Astrocyte of the cerebellum (primary cell): Measurements from ENCODE around the gene PLD3.

ENCODE experiments used
- DNase-seq: peaks from one replicate; pipeline ENCODE4 v3.0.0-alpha.2; 2011; ENCODE audit warnings: low read depth
- H3K4me3 ChIP-seq: 2 replicates; pipeline ENCODE4 v1.5.1; 2011; ENCODE audit warnings: mild to moderate bottlenecking, low read depth, low read length, moderate library complexity
- CTCF ChIP-seq: IDR thresholded peaks from 2 replicates; pipeline ENCODE4 v1.5.1; 2012; ENCODE audit warnings: low read length, low read depth, moderate library complexity, mild to moderate bottlenecking; ENCODE audit errors: missing control alignments
- in situ Hi-C: cut with HindIII; loops from 2 replicates; pipeline ENCODE4 v1.10.0; 2017; ENCODE audit warnings: low sequenced_read_pairs

The PLD3 gene

DNA sequence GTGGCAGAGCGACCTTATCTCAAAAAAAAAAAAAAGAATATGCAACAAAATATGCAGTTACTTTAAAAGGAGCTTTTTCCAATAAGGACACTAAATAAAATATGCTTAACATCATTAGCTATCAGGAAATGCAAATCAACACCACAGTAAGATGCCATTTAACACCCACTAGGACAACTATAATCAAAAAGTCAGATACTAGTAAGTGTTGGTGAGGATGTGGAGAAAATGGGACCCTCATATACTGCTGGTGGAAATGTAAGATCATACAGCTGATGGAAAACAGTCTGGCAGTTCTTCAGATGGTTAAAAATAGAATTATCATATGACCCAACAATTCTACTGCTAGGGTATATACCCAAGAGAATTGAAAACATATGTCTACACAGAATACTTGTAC is 38.8 kb upstream of the PLD3 start:
- no peak for TF ChIP-seq CTCF
- no peak for DNase-seq
- H3K4me3 ChIP-seq, result no peak overlapping the region
- in situ Hi-C loops, result no loop called here

DNA sequence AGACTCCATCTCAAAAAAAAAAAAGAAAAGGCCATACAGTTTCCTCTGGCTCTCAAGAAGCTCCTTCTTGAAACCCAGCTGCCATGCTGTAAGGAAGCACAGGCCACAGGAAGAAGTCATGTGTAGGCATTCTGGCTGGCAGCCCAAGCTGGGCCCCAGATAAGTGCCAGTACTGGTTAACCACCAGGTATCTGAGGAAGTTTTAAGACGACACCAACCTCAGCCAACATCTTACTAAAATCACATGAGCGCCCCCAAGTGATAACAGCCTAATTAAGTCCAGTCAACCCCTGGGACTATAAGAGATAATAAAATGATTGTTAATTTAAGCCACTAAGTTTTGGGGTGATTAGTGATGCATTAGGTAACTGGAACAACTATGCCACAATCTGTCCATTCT is 36.0 kb upstream of the PLD3 start:
- no peak for TF ChIP-seq CTCF

DNA sequence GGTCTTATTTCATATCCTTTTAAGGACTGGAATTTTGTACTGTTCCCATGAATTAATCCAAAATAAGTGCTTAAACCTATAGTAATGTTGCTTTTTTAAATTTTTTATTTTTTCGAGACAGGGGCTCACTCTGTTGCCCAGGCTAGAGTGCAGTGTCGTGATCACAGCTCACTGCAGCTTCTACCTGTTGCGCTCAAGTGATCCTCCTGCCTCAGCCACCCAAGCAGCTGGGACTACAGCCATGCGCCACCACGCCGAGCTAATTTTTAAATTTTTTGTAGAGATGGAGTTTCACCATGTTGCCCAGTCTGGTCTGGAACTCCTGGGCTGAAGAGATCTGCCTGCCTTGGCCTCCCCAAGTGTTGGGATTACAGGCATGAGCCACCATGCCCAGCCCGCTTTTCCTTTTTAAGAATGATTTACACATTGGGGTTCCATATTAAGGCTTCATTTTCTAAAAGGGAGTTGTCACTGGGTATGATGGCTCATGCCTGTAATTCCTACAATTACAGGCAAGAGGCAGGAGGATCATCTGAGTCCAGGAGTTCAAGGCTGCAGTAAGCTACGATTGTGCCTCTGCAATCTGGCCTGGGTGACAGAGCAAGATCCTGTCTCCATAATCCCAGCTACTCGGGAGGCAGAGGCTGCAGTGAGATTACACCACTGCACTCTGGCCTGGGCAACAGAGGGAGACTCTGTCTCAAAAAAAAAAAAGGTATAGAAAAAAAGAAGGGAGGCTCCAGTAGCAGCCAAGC is 35.1 kb upstream of the PLD3 start:
- TF ChIP-seq CTCF, result no peak
- no peak for DNase-seq
- in situ Hi-C loops, result no loop called here
- H3K4me3 ChIP-seq, result no peak overlapping the region

More for the DNA sequence above, 36.0 kb upstream of the PLD3 start:
- no peak overlapping the region for H3K4me3 ChIP-seq
- in situ Hi-C loops, result no loop called here
- no peak for DNase-seq

DNA sequence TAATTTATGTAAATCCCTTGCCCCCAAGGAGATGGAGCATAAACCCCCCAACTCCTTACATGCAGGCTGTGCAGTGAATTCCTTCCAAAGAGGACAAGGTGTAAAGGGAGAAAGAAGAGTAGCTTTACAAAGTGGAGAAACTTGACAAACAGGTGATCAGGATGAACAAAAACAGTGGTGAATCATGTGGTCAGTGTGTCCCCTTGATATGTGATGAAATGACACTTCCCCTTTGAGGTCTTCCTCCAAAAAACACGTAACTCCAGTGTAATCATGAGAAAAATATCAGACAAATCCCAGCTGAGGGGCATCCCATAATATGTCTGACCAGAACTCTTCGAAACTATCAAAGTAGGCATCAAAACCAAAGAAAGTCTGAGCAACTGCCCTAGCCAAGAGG is 33.8 kb upstream of the PLD3 start:
- H3K4me3 ChIP-seq, result no peak overlapping the region
- no peak for TF ChIP-seq CTCF
- DNase-seq, result no peak
- in situ Hi-C loops, result no loop called here

DNA sequence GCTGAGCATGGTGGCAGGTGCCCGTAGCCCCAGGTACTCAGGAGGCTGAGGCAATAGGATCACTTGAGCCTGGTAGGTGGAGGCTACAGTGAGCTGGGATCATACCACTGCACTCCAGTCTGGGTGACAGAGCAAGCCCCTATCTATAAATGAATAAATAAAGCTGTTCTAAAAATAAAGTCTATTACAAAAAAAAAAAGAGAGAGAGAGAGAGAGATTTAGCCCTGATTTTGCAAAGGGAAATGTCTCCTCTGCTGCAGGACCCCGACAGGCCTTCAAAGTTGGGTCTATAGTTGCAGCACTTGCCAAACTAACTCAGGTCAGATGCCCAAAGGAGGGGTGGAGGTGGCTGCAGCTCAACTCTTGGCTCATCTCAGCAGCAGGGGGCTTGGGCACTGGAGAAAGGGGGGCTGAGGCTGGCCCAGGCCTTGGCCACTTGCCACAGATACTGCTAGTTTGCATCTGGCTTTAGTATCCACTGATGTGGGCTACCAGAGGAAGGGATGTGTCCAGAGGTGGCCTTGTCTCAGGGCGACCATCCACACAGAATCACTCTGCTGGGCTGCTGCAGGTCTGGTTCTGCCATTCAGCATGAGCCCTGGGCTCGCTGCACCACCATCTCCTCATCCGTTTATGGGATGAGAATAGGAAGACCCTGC is 32.6 kb upstream of the PLD3 start:
- H3K4me3 ChIP-seq, result no peak overlapping the region
- TF ChIP-seq CTCF, result no peak
- in situ Hi-C loops, result no loop called here
- no peak for DNase-seq

GRCh38 chr19:40317338-40317737 is 31.2 kb upstream of the PLD3 start:
- DNase-seq, result no peak
- no peak overlapping the region for H3K4me3 ChIP-seq
- no peak for TF ChIP-seq CTCF
- in situ Hi-C loops, result no loop called here
